Measurements from ENCODE around the gene PIP4K2B. TPM values are rescaled to one million over a fixed set of nuclear protein-coding genes. Genes with fewer than 3 reads are reported as not detected.
A peak's percentile ranks its signal among the peaks of the same experiment; 100 is the strongest.

Gene PIP4K2B
- total and polyA plus RNA-seq, 2 donors from 2014 or later = 15.3 to 41.2 TPM

DNA sequence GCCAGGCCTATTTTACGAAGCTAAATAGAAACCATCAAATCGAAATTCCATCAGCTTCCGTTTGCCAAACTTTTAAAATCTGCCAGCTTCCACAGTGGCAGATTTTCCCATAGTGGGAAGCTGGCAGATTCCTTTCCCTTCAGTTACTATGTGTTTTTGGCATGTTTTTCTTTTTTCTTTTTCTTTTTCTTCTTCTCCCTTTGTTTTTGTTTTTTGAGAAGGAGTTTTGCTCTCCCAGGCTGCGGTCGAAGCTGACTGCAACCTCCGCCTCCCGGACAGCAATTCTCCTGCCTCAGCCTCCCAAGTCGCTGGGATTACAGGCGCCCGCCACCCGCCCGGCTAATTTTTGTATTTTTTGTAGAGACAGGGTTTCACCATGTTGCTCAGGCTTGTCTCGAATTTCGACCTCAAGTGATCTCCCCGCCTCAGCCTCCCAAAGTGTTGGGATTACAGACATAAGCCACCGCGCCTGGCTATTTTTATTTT lies 26.4 kb upstream of the PIP4K2B start:
- Histone ChIP-seq H3K36me3 (ENCODE audit: control insufficient read depth in 2 of 3, insufficient read depth in 3 of 3, low read length in 3 of 3) (peaks cover 0 to 3% (median 0%) of the 10 kb centered on the region in 3 donors), H3K4me1 (ENCODE audit: control insufficient read depth in 2 of 3, insufficient read depth in 2 of 3, low read depth in 1 of 3, low read length in 3 of 3) (peaks cover 0 to 10% (median 3%) of the 10 kb centered on the region in 3 donors), H3K9me3 (ENCODE audit: control insufficient read depth in 2 of 3, insufficient read depth in 1 of 3, low read length in 3 of 3) (no peaks in the 10 kb centered on the region), H3K27ac (ENCODE audit: low read depth in 2 of 2, low read length in 2 of 2) (peak overlapping the region; percentile 97), H3K27me3 (ENCODE audit: control insufficient read depth, insufficient read depth, low read length) (no peaks in the 10 kb centered on the region), H3K4me3 (ENCODE audit: low read length in 3 of 3) (peak overlapping the region; percentile 92 to 99 (median 99)), H3K9ac (ENCODE audit: low read length in 3 of 3) (peak overlapping the region; percentile 84 to 98 (median 88))
- no peak for FAIRE-seq
- TF ChIP-seq, protein P1, sequence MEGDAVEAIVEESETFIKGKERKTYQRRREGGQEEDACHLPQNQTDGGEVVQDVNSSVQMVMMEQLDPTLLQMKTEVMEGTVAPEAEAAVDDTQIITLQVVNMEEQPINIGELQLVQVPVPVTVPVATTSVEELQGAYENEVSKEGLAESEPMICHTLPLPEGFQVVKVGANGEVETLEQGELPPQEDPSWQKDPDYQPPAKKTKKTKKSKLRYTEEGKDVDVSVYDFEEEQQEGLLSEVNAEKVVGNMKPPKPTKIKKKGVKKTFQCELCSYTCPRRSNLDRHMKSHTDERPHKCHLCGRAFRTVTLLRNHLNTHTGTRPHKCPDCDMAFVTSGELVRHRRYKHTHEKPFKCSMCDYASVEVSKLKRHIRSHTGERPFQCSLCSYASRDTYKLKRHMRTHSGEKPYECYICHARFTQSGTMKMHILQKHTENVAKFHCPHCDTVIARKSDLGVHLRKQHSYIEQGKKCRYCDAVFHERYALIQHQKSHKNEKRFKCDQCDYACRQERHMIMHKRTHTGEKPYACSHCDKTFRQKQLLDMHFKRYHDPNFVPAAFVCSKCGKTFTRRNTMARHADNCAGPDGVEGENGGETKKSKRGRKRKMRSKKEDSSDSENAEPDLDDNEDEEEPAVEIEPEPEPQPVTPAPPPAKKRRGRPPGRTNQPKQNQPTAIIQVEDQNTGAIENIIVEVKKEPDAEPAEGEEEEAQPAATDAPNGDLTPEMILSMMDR (IDR thresholded peaks at IDR 0.05; ENCODE audit: borderline replicate concordance, extremely low read depth, insufficient read depth) = no peak
- peak in 1 of 5 donors; percentile 49 for DNase-seq
- intact Hi-C loops (cut with DNase I) = no loop called here

DNA sequence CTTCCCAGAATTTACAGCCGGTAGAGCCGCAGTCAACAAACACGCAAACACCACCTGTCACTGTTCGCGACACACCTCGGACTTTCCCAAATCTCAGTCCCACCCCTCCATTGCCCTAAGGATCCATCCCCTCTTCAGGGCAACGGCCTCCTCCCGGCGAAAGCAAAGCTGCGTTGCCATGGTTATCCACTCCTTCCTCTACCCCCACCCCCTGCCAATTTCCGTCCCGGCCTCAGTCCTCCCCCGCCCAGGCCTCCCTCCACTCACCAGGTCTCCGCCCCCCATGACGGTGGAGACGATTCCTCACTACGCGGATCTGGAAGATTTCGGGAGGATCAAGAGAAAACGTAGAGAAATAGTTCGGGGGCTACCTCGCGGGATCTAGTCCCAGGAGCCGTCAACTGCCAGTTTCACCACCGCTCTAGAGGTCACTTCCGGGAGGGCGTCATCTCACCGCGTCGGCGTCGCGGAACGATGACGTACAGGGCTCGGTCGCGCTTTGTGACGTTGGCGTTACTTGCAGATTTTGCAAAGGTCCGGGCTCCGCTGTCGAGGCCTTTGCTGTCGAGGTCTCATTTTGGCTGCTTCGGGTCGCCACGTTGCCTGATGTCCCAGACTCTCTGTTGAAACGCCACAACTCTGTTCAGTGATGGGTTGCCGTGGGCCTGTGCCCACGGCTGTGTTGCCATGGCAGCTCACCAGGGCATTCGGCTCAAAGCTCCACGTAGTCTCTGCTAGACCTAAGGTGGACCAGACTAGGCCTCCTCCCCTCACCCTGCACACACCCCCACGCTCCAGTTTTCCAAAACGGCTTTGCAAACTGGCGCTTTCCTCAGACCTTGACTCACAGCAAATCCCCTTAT lies 25.8 kb upstream of the PIP4K2B start, which contains the start of gene CWC25:
Gene CWC25, minus strand, starts transcription at position 423 of the 863 bp plus-strand sequence. Its CDS starts 138 bp downstream, at position 285.
- peaks cover 0 to 10% (median 7%) of the 10 kb centered on the region in 3 donors for H3K36me3 ChIP-seq (ENCODE audit: control insufficient read depth in 2 of 3, insufficient read depth in 3 of 3, low read length in 3 of 3)
- no peaks in the 10 kb centered on the region for H3K9me3 ChIP-seq (ENCODE audit: control insufficient read depth in 2 of 3, insufficient read depth in 1 of 3, low read length in 3 of 3)
- H3K4me1 ChIP-seq (ENCODE audit: control insufficient read depth in 2 of 3, insufficient read depth in 2 of 3, low read depth in 1 of 3, low read length in 3 of 3) = peaks cover 0 to 10% (median 3%) of the 10 kb centered on the region in 3 donors
- FAIRE-seq (no peak), DNase-seq (peak; percentile 97 to 99 (median 98))
- intact Hi-C loops (cut with DNase I) = no loop called here
- TF ChIP-seq, protein P1 (IDR thresholded peaks at IDR 0.05; ENCODE audit: borderline replicate concordance, extremely low read depth, insufficient read depth) = peak; percentile 38
- H3K27ac ChIP-seq (ENCODE audit: low read depth in 2 of 2, low read length in 2 of 2) = peak within 1 kb of the TSS; percentile 97
- peak within 1 kb of the TSS; percentile 84 to 98 (median 88) for H3K9ac ChIP-seq (ENCODE audit: low read length in 3 of 3)
- H3K27me3 ChIP-seq (ENCODE audit: control insufficient read depth, insufficient read depth, low read length) = no peaks in the 10 kb centered on the region
- H3K4me3 ChIP-seq (ENCODE audit: low read length in 3 of 3) = peak within 1 kb of the TSS; percentile 92 to 99 (median 99)

DNA sequence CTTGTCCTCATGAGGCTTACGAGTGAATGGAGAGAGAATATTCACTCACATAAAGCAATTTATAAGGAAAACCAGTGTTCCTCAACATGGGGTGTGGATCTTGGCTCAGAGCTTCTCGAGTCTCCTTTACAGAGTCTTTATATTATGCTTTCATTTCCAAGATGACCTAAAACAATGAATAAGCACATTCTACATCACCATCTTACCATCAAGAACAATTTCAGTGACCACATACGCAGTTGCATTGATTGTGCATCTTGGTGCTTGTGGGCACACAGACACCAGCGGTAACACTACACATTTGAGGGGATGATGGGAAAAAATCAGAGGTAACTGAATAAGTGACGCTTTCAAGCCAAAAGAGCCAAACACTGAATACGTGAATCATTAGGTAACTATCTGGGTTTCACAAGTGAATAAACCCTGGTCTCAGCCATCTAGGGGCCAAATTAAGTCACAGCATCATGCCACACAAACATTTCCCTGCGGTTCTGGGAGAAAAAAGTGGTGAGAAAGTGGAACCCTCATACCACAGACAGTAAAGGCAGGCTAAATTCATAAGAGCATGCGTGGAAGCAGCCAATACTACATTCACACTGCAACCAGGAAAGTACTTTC lies 16.3 kb upstream of the PIP4K2B start:
- Histone ChIP-seq H3K9ac (ENCODE audit: low read length in 3 of 3) (no peak overlapping the region), H3K27ac (ENCODE audit: low read depth in 2 of 2, low read length in 2 of 2) (peak overlapping the region in 1 of 2 donors; percentile 13), H3K27me3 (ENCODE audit: control insufficient read depth, insufficient read depth, low read length) (no peaks in the 10 kb centered on the region), H3K36me3 (ENCODE audit: control insufficient read depth in 2 of 3, insufficient read depth in 3 of 3, low read length in 3 of 3) (peaks cover 5 to 29% (median 15%) of the 10 kb centered on the region in 3 donors), H3K9me3 (ENCODE audit: control insufficient read depth in 2 of 3, insufficient read depth in 1 of 3, low read length in 3 of 3) (no peaks in the 10 kb centered on the region), H3K4me3 (ENCODE audit: low read length in 3 of 3) (no peak overlapping the region), H3K4me1 (ENCODE audit: control insufficient read depth in 2 of 3, insufficient read depth in 2 of 3, low read depth in 1 of 3, low read length in 3 of 3) (peaks cover 0 to 5% (median 0%) of the 10 kb centered on the region in 3 donors)
- TF ChIP-seq, protein P1 (IDR thresholded peaks at IDR 0.05; ENCODE audit: borderline replicate concordance, extremely low read depth, insufficient read depth) = peak; percentile 29
- no peak for DNase-seq
- intact Hi-C loops (cut with DNase I) = no loop called here
- no peak for FAIRE-seq

Data from kidney (tissue), 14 donors.